ENCODE results near the gene RNLS. TPM values are rescaled to one million over a fixed set of nuclear protein-coding genes. Genes with fewer than 3 reads are reported as not detected.

The RNLS gene
- polyA plus RNA-seq, 2 of the 4 experiments (the other 2 are of a cell fraction) = 11.7 to 16.8 TPM

- H3K27ac ChIP-seq = no peak overlapping the region
- POLR2A ChIA-PET = no interaction called here
- no peak overlapping the region for H3K4me2 ChIP-seq
- no peak for TF ChIP-seq FOSL2 (IDR thresholded peaks at IDR 0.05)
- TF ChIP-seq FOSL2 (CRISPR knock-in tag; IDR thresholded peaks at IDR 0.05) = no peak
- no peak for TF ChIP-seq E2F6 (IDR thresholded peaks at IDR 0.05; ENCODE audit: borderline replicate concordance, low read depth)
- no peak for TF ChIP-seq ELK1 (IDR thresholded peaks at IDR 0.05; ENCODE audit: low read depth, low read length)
- TF ChIP-seq ZSCAN20 (CRISPR knock-in tag; IDR thresholded peaks at IDR 0.05) = no peak
- WGBS (ENCODE audit: missing lambda C conversion rate) = 16% methylated on average over 1 of the region's 1 CpG
- CTCF ChIA-PET = no interaction called here
- no peak for DNase-seq (ENCODE audit: low read depth in 1 of 2, low spot score in 1 of 2)
- ATAC-seq = no peak
- FAIRE-seq = no peak
- H3K9me3 ChIP-seq = no peaks in the 10 kb centered on the region
- H3K4me3 ChIP-seq = no peak overlapping the region
- H3K4me1 ChIP-seq = no peaks in the 10 kb centered on the region
Measured at GRCh38 chr10:88461426-88461825, 121.7 kb downstream of the RNLS start.

DNA sequence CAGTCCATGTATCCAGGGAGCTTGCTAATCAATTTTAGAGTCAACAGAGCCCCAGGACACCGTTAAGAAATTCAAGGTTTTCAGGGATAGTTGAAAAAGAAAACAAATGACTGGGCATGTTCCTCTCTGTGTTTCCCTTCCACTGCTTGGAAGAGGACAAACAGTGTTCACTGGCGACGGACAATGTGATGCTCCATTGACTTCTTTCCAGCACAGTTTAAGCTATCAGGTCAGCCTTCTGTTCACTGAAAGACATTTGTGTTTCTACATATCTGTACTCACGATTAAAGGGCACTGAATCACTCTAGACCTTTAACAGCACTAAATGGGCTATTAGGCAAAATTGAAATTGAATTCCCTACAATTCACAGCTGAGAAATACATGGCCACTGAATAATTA lies 123.6 kb downstream of the RNLS start:
- TF ChIP-seq RNF2 (IDR thresholded peaks at IDR 0.05; ENCODE audit: borderline replicate concordance, low read depth) (no peak), GATA3 (IDR thresholded peaks at IDR 0.05; ENCODE audit: borderline replicate concordance) (no peak)
- TF ChIP-seq, protein P1, sequence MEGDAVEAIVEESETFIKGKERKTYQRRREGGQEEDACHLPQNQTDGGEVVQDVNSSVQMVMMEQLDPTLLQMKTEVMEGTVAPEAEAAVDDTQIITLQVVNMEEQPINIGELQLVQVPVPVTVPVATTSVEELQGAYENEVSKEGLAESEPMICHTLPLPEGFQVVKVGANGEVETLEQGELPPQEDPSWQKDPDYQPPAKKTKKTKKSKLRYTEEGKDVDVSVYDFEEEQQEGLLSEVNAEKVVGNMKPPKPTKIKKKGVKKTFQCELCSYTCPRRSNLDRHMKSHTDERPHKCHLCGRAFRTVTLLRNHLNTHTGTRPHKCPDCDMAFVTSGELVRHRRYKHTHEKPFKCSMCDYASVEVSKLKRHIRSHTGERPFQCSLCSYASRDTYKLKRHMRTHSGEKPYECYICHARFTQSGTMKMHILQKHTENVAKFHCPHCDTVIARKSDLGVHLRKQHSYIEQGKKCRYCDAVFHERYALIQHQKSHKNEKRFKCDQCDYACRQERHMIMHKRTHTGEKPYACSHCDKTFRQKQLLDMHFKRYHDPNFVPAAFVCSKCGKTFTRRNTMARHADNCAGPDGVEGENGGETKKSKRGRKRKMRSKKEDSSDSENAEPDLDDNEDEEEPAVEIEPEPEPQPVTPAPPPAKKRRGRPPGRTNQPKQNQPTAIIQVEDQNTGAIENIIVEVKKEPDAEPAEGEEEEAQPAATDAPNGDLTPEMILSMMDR (IDR thresholded peaks at IDR 0.05) = no peak
- Histone ChIP-seq H3K4me1 (no peaks in the 10 kb centered on the region), H3K4me2 (no peak overlapping the region), H3K9me3 (no peaks in the 10 kb centered on the region), H3K27ac (no peak overlapping the region), H3K4me3 (no peak overlapping the region)
- CTCF ChIA-PET = no interaction called here
- FAIRE-seq (no peak), DNase-seq (ENCODE audit: low read depth in 1 of 2, low spot score in 1 of 2) (no peak), ATAC-seq (no peak)
- 48% methylated on average over 4 of the region's 4 CpGs for WGBS (ENCODE audit: missing lambda C conversion rate)
- POLR2A ChIA-PET = no interaction called here

DNA sequence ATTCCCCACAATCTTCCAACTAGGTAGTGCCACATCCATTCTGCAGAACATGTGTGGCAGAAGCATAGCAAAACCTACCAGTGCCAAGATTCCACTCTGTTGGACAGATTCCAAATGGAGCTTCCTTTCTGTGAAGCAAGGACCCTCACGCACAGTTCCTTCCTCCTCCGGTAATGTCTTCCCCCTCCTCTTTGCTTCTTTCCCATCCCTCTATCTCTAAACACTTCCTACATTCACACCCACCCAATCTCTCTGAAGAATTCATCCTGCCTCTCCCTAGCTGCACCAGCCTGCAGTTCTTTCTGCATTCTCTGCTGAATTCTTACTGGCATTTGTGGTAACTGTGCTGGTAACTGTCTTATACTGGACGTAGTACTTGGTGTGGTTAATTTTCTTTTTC lies 124.9 kb downstream of the RNLS start:
- TF ChIP-seq EP300 (IDR thresholded peaks at IDR 0.05) = no peak
- no peak for TF ChIP-seq FOSL2 (IDR thresholded peaks at IDR 0.05)
- no peak for TF ChIP-seq FOSL2 (CRISPR knock-in tag; IDR thresholded peaks at IDR 0.05)
- no peak for TF ChIP-seq JUNB (IDR thresholded peaks at IDR 0.05)
- no peak for TF ChIP-seq MAFK (IDR thresholded peaks at IDR 0.05; ENCODE audit: partially characterized antibody)
- no peak for TF ChIP-seq CHD2 (IDR thresholded peaks at IDR 0.05; ENCODE audit: low read length, partially characterized antibody)
- no peak for TF ChIP-seq POLR2A (IDR thresholded peaks at IDR 0.05; ENCODE audit: low read length)
- no peak for TF ChIP-seq TFCP2L1 (CRISPR knock-in tag; IDR thresholded peaks at IDR 0.05)
- TF ChIP-seq POLR2AphosphoS2 (conservative IDR thresholded peaks at IDR 0.05; ENCODE audit: low read length) = no peak
- no peak for TF ChIP-seq RCOR1 (IDR thresholded peaks at IDR 0.05; ENCODE audit: low read depth, low read length)
- TF ChIP-seq HOXB5 (CRISPR knock-in tag; IDR thresholded peaks at IDR 0.05) = no peak
- no peak for TF ChIP-seq NPAS2 (CRISPR knock-in tag; IDR thresholded peaks at IDR 0.05; ENCODE audit: borderline replicate concordance)
- no peak for TF ChIP-seq EHMT2 (IDR thresholded peaks at IDR 0.05; ENCODE audit: low read depth)
- no peak for TF ChIP-seq JUN (IDR thresholded peaks at IDR 0.05)
- TF ChIP-seq, protein P2, sequence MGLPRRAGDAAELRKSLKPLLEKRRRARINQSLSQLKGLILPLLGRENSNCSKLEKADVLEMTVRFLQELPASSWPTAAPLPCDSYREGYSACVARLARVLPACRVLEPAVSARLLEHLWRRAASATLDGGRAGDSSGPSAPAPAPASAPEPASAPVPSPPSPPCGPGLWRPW (IDR thresholded peaks at IDR 0.05) = no peak
- ATAC-seq = no peak
- H3K9me3 ChIP-seq = no peaks in the 10 kb centered on the region
- DNase-seq (ENCODE audit: low read depth in 1 of 2, low spot score in 1 of 2) = no peak
- ChIA-PET CTCF (no interaction called here), POLR2A (interaction anchor here (0.6 kb wide), 1 partner anchor 596 kb away, joined by 3 read pairs; no protein-coding TSS in a partner anchor)
- no peak overlapping the region; a peak in 1 of 6 replicates for H3K27ac ChIP-seq
- H3K4me2 ChIP-seq = no peak overlapping the region
- WGBS (ENCODE audit: missing lambda C conversion rate) = 83% methylated on average over 3 of the region's 3 CpGs
- H3K4me3 ChIP-seq = no peak overlapping the region
- no peaks in the 10 kb centered on the region for H3K4me1 ChIP-seq
- FAIRE-seq = no peak
